Measurements from ENCODE around the gene SEPTIN2.
A peak's percentile ranks its signal among the peaks of the same experiment; 100 is the strongest.
"Not testable (repeated sequence)": the region's sequence is repeated elsewhere in the genome, so short reads cannot be mapped to it uniquely, and the experiment has no call there.

Gene SEPTIN2

GRCh38 chr2:241271706-241272302 lies 43.9 kb upstream of the SEPTIN2 start:
- peak overlapping the region; percentile 78 for H3K4me3 ChIP-seq (ENCODE audit: low read depth, low read length)
- TF ChIP-seq CTCF (IDR thresholded peaks at IDR 0.05; ENCODE audit: borderline replicate concordance, insufficient read depth, low read depth, low read length): no peak

GRCh38 chr2:241272303-241273209 lies 43.2 kb upstream of the SEPTIN2 start:
- no peak for TF ChIP-seq CTCF (IDR thresholded peaks at IDR 0.05; ENCODE audit: borderline replicate concordance, insufficient read depth, low read depth, low read length)
- peak overlapping the region; percentile 78 for H3K4me3 ChIP-seq (ENCODE audit: low read depth, low read length)

- peak overlapping the region; percentile 78 for H3K4me3 ChIP-seq (ENCODE audit: low read depth, low read length)
Observed at GRCh38 chr2:241273210-241274020, 42.3 kb upstream of the SEPTIN2 start.

GRCh38 chr2:241274127-241274526 lies 41.6 kb upstream of the SEPTIN2 start:
- no peak for TF ChIP-seq CTCF (IDR thresholded peaks at IDR 0.05; ENCODE audit: borderline replicate concordance, insufficient read depth, low read depth, low read length)
- H3K4me3 ChIP-seq (ENCODE audit: low read depth, low read length): no peak overlapping the region

More at GRCh38 chr2:241273210-241274020, 42.3 kb upstream of the SEPTIN2 start:
- TF ChIP-seq CTCF (IDR thresholded peaks at IDR 0.05; ENCODE audit: borderline replicate concordance, insufficient read depth, low read depth, low read length): no peak

- no peak overlapping the region for H3K4me3 ChIP-seq (ENCODE audit: low read depth, low read length)
- TF ChIP-seq CTCF (IDR thresholded peaks at IDR 0.05; ENCODE audit: borderline replicate concordance, insufficient read depth, low read depth, low read length): no peak
Observed at GRCh38 chr2:241275504-241275903, 40.2 kb upstream of the SEPTIN2 start.

- H3K4me3 ChIP-seq (ENCODE audit: low read depth, low read length): no peak overlapping the region
- no peak for TF ChIP-seq CTCF (IDR thresholded peaks at IDR 0.05; ENCODE audit: borderline replicate concordance, insufficient read depth, low read depth, low read length)
Observed at GRCh38 chr2:241275910-241276309, 39.8 kb upstream of the SEPTIN2 start.

- H3K4me3 ChIP-seq (ENCODE audit: low read depth, low read length): not testable (repeated sequence)
Observed at GRCh38 chr2:241278306-241278705, 37.4 kb upstream of the SEPTIN2 start.
